ENCODE data around the gene AP5Z1.
A peak's percentile ranks its signal among the peaks of the same experiment; 100 is the strongest.

AP5Z1 gene

GRCh38 chr7:4747013-4747412, 28.4 kb upstream of the AP5Z1 start:
- no peak for DNase-seq

- DNase-seq, result no peak
These were observed 27.7 kb upstream of the AP5Z1 start for GRCh38 chr7:4747746-4748145.

DNA sequence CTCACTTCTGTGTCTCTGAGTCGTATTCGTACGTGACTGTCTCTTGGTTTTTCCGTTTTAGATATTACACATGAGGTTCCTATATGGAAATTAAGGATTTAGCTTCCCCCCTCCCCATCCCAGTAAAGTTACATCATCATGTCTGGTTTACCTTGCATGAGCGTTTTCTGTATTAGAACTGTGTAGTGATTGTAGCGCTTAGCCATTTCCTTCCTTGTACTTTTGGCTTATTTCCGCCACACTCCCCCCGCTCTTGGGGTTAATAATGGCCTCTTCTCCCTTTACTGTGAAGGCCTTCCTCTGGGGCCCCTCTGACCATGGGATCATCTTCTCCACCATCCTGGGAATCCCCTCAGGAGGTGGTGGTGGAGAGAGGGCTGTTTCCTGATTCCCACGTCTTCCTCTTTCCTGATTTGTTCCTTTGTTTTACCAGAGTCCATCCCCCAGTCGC, 27.2 kb upstream of the AP5Z1 start:
- DNase-seq, result no peak

- no peak for DNase-seq
These were observed 26.1 kb upstream of the AP5Z1 start for GRCh38 chr7:4749363-4749762.

DNA sequence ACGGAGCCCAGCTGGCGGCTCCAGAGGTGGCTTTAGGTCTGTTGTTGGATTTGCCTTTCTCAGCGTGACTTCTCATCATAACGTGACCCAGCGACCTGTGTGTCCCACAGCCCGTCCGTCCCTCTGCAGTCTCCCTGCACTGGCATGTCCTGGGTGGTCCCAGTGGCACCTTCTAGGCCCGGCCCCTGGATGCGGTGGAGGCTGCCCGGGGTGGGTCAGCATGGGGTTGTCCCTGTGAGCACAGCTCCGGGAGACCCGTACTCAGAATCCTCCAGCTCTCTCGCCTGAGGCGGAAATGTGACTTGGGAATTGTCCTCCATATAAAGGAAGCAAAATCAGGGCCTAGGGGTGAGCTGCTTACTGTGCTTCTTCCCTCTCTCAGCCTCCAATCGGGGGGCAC, 25.6 kb upstream of the AP5Z1 start:
- no peak for DNase-seq

GRCh38 chr7:4751398-4751947, 23.9 kb upstream of the AP5Z1 start:
- no peak for DNase-seq

GRCh38 chr7:4753598-4754432, 21.6 kb upstream of the AP5Z1 start:
- DNase-seq, result peak; percentile 3 to 29

- no peak for DNase-seq
These were observed 20.9 kb upstream of the AP5Z1 start for GRCh38 chr7:4754433-4755010.

- DNase-seq, result no peak
These were observed 20.4 kb upstream of the AP5Z1 start for GRCh38 chr7:4755045-4755444.

- no peak for DNase-seq
These were observed 17.3 kb upstream of the AP5Z1 start for GRCh38 chr7:4758111-4758510.

DNA sequence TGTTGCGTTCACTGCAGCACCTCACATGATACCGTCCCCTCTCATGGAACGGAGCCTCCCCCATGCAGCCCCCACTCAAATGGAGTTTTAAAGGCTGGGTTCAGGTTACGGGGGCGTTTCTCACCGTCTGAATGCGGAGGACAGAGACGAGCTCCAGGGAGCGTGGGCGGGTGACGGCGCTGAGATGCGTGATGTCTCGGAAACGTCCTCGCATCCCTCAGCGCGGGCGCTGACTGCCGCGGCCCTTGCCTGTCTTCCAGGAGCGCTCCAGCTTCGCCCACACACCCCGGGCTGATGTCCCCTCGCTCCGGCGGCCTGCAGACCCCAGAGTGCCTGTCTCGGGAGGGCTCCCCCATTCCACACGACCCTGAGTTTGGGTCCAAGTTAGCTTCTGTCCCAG, 16.6 kb upstream of the AP5Z1 start:
- no peak for DNase-seq

- no peak for DNase-seq
These were observed 16.2 kb upstream of the AP5Z1 start for GRCh38 chr7:4759211-4759610.

DNA sequence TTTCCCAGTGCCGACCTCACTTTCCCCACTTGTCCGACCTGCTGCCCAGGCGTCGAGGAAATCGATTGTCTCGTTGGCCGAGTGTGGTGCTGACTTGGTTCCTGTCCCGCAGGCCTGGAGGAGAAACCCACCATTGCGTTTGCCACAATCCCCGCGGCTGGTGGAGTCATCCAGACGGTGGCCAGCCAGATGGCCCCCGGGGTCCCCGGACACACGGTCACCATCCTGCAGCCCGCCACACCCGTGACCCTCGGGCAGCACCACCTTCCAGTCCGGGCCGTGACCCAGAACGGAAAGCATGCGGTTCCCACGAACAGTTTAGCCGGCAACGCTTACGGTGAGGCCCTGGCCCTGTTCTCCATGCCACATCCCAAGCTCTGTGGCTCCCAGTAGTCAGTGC, 14.5 kb upstream of the AP5Z1 start:
- DNase-seq, result no peak

- DNase-seq, result no peak
These were observed 13.0 kb upstream of the AP5Z1 start for GRCh38 chr7:4762121-4763055.

DNA sequence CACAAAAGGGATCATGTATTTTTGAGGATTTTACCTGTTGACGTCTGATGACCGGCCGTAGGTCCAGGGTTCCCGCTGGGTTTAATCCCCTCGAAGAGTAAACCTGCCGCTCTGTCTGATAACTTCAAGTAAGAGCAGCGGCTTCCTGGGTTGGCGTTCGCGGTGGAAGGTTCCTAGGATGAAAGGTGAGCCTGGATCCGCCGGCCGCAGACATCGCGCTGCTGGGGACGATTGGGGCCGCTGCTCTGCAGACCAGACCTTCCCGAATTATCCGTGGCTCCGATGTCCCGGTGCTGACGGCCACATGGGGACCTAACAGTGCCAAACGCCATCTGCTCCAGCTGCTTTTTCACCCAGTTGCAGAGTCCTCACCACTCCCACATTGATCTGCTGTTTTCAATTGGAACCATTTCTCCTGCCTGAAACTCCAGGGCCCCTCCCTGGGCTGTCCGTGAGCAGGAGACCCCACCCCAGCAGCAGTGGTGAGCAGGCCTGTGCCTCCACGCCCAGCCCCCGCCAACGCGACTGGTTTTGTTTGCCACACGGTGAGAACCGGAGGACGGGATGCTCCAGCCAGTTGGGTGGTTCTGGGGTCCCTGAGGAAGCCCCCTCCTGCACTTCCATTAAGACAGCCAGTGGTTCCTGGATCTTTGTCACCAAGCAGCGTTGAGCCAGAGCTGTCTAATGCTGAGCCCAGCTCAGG, 12.2 kb upstream of the AP5Z1 start:
- DNase-seq, result no peak

- no peak for DNase-seq
These were observed 11.6 kb upstream of the AP5Z1 start for GRCh38 chr7:4763794-4764185.

DNA sequence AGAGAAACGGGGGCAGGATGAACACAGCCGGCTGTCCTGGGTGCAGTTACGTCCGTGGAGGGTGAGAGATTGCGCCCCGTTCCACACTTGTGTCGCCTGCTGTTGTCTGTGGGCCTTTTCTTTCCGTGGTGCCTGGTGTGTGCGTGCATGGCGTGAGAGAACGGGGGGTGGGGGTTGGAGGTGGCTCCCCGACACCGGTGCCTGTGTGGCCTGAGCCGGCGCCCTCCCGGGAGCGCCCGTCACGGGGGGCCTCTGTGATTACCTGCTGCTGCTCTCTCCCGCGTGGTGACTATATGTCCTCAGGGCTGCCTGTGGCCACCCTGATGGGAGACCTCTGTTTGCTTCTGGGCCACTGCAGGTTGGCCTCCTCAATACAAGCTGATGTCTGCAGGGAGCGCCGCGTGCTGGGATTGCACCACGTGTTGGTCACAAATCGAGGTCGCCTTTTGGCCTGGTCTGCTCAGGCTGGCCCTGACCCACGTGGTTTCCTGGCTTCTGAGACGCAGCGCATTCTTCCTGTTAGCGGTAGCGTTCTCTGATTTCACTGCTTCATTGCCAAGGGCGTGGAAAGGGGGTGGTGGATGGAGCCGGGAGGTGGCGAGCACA, 10.9 kb upstream of the AP5Z1 start:
- no peak for DNase-seq

DNA sequence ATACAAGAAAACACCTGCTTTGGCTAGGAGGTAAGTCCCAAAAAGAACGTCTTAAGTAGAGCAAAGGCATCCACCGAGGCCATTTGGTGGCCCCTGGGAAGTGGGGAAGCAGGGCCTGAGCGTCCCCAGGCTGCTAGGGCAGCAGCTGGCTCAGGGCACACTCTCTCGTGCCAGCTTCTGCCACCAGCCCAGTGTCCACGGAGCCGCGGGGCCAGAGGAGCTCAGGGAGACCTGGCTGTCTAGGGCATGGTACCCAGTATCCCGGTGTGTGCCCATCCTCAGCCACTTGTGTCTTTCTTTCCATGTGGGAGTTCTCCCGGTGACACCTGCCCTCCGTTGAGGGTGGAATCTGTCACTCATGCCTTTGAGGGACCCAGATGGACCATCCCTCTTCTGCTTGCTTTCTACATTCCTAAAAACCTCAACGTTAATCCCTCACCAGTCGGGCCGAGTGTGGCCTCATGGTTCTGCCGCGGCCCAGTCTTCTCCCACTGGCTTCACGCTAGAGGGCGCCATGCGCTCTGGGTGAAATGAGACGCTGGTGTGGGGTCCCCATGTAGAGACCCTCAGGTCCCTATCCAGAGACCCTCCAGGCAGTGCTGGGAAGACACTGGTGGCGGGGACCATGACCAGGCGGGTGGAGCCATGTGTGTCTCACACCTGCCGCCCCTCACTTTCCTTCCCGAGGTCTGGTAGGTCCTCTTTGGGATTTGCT, 9.5 kb upstream of the AP5Z1 start:
- no peak for DNase-seq

- DNase-seq, result no peak
These were observed 8.5 kb upstream of the AP5Z1 start for GRCh38 chr7:4766666-4767519.
